OCI-LY1 (cell line): Measurements from ENCODE around the gene CSE1L.
"Not testable (repeated sequence)": the region's sequence is repeated elsewhere in the genome, so short reads cannot be mapped to it uniquely, and the experiment has no call there.

Experiments used
- CTCF ChIP-seq: fragments of 200-600 bp; sonication (generic), shearing (Covaris generic); IDR thresholded peaks from 2 replicates; pipeline ENCODE4 v1.5.1; 2017; ENCODE audit warnings: mild to moderate bottlenecking, antibody characterized with exemption, low read length, moderate library complexity, mixed read lengths
- EZH2 ChIP-seq: fragments of 200-600 bp; sonication (generic), shearing (Covaris generic); IDR thresholded peaks from 2 replicates; pipeline ENCODE4 v1.8.0; 2017; ENCODE audit warnings: borderline replicate concordance, mixed run types, mild to moderate bottlenecking, antibody characterized with exemption, low read length, moderate library complexity, mixed read lengths

GRCh38 chr20:49104979-49105547 lies 59.0 kb downstream of the CSE1L start:
- TF ChIP-seq CTCF, EZH2: not testable (repeated sequence)
